GM12892 (cell line): ENCODE measurements around the gene ATP5F1B.
"Not testable (repeated sequence)": the region's sequence is repeated elsewhere in the genome, so short reads cannot be mapped to it uniquely, and the experiment has no call there.

ENCODE experiments used
- DNase-seq: peaks from one replicate; pipeline ENCODE4 v3.0.0; 2011; ENCODE audit not compliant: insufficient read length
- FAIRE-seq: peaks from 2 replicates; lab custom pipeline; 2011; peaks lifted over from hg19 to GRCh38; lab: Jason Lieb, UNC
- POLR2A ChIP-seq: IDR thresholded peaks from 2 replicates; pipeline ENCODE4 v1.6.1; 2011; ENCODE audit warnings: low read depth, low read length, control low read depth
- POLR2AphosphoS5 ChIP-seq: IDR thresholded peaks from 2 replicates; pipeline ENCODE4 v1.6.1; 2011; ENCODE audit warnings: low read depth, low read length, control low read depth
- TAF1 ChIP-seq: IDR thresholded peaks from 2 replicates; pipeline ENCODE4 v1.6.1; 2011; ENCODE audit warnings: low read depth, mild to moderate bottlenecking, control low read depth, low read length, borderline replicate concordance

The ATP5F1B gene

GRCh38 chr12:56671608-56672007 lies 25.8 kb upstream of the ATP5F1B start:
- TF ChIP-seq POLR2AphosphoS5: no peak
- TF ChIP-seq TAF1: no peak
- TF ChIP-seq POLR2A: no peak
- FAIRE-seq (no peak), DNase-seq (no peak)

DNA sequence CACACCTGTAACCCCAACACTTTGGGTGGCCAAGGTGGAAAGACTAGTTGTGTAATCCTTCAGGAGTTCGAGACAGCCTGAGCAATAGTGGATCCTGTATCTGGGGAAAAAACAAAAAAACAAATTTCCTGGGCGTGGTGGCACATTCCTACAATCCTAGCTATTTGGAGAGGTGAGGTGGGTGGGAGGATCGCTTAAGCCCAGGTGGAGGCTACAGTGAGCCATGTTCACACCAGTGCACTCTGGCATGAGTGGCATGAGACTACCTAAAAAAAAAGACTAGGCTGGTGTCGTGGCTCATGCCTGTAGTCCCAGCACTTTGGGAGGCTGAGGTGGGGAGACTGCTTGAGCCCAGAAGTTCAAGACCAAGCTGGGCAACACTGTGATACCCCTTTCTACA lies 25.1 kb upstream of the ATP5F1B start:
- no peak for FAIRE-seq
- TF ChIP-seq POLR2A (no peak), POLR2AphosphoS5 (no peak), TAF1 (no peak)
- DNase-seq: no peak

- DNase-seq (no peak), FAIRE-seq (no peak)
- TF ChIP-seq TAF1: no peak
- no peak for TF ChIP-seq POLR2A
- TF ChIP-seq POLR2AphosphoS5: no peak
Observed at GRCh38 chr12:56668197-56668457, 22.3 kb upstream of the ATP5F1B start.

DNA sequence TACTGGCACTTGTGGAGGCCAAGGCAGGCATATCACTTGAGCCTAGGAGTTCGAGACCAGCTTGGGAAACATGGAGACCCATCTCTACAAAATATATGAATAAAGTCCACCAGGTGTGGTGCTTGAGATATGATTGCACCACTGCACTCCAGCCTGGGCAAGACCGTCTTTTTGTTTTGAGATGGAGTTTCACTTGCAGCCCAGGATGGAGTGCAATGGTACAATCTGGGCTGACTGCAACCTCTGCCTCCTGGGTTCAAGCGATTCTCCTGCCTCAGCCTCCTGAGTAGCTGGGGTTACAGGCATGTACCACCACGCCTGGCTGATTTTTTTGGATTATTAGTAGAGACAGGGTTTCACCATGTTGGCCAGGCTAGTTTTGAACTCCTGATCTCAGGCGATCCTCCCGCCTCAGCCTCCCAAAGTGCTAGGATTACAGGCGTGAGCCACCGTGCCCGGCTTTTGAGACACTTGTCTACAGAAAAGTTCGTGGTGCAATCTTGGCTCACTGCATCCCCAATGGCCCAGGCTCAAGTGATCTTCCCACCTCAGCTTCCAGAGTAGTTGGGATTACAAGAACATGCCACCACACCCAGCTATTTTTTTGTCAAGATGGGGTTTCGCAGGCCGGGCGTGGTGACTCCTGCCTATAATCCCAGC lies 16.3 kb upstream of the ATP5F1B start:
- FAIRE-seq (no peak), DNase-seq (no peak)
- TF ChIP-seq TAF1 (no peak), POLR2AphosphoS5 (peak; percentile 72; the same call in 1 of the 2 replicates), POLR2A (peak; percentile 64)

DNA sequence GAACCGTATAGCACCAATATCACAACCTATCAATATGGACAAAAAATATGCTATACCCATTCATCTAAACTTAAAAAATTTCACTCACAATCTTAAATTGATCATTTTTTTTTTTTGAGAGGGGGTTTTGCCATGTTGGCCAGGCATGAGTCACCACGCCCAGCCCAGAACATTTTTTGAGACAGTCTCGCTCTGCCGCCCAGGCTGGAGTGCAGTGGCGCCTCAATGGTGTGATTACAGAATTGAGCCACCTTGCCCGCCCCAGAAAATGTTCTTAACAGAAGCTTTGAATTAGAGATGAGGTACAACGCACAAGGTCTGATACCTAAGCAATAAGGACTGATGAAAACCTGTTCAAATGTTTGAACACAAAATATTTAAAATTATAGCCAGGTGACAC lies 15.8 kb upstream of the ATP5F1B start:
- no peak for TF ChIP-seq TAF1
- TF ChIP-seq POLR2A: no peak
- TF ChIP-seq POLR2AphosphoS5: no peak
- FAIRE-seq (no peak), DNase-seq (no peak)

DNA sequence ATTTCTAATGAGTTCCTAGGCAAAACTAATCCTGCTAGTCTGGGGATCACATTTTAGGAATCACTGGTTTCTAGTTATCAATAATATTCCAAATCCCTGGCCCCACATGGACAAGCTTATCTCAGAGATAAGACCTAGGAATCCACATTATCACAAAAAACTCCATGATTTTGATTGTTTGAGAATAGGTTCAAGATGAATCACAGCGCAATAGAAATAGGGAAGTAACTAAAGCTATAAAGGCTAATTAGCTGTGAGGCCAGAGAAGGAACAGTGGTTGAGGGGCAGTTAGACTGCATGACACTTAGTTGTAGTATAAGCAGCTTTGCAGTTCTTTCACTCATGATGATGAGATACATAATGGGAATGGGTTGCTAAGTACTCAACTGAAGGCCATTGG lies 13.1 kb upstream of the ATP5F1B start:
- FAIRE-seq (peak; percentile 46), DNase-seq (no peak)
- TF ChIP-seq POLR2AphosphoS5 (no peak), POLR2A (no peak), TAF1 (no peak)

DNA sequence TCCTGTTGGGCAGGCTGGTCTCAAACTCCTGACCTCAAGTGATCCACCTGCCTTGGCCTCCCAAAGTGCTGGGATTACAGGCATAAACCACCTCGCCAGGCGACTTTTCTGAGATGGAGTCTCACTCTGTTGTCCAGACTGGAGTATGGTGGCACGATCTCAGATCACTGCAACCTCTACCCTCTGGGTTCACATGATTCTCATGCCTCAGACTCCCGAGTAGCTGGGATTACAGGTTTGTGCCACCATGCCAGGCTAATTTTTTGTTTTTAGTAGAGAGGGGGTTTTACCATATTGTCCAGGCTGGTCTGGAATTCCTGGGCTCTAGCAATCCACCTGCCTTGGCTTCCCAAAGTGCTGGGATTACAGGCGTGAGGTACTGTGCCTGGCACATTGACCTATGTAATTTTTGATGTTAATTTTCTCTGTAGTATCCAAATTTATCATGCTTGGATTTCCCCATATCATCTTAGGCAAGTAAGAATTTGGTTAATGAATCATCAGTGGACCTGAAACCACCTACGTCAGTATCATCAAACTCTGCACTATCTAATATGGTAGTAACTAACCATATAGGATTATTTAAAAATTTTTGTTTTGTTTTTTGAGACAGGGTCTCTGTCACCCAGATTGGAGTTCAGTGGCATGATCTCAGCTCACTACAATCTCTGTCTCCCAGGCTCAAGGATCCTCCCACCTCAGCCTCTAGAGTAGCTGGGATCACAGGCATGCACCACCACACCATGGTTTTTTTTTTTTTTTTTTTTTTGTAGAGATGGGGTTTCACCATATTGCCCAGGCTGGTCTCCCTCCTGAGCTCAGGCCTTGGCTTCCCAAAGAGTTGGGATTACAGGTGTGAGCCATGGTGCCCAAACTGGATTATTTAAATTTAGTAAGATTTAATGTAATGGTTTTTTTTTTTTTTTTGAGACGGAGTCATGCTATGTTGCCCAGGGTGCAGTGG lies 11.9 kb upstream of the ATP5F1B start:
- FAIRE-seq: no peak
- no peak for TF ChIP-seq POLR2AphosphoS5
- no peak for TF ChIP-seq POLR2A
- no peak for TF ChIP-seq TAF1
- DNase-seq: no peak

DNA sequence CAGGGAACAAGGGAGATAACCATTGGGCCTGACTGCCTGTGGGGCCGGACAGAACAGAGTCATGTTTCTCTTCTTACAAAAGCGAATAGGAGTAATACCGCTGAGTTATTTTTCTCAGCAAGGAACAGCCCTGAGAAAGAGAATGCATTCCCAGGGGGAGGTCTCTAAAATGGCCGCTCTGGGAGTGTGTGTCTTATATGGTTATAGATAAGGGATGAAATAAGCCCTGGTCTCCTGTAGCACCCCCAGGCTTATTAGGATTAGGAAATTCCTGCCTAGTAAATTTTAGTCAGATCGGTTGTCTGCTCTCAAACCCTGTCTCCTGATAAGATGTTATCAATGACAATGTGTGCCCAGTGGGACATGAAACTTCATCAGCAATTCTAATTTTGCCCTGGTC lies 8.0 kb upstream of the ATP5F1B start:
- FAIRE-seq, DNase-seq: not testable (repeated sequence)

- not testable (repeated sequence) for FAIRE-seq, DNase-seq
Observed at GRCh38 chr12:56648023-56648422, 2.2 kb upstream of the ATP5F1B start.

GRCh38 chr12:56645201-56645716 lies 525 bp downstream of the ATP5F1B start:
- no peak for TF ChIP-seq POLR2A
- peak; percentile 30; the same call in 1 of the 2 replicates for TF ChIP-seq TAF1
- FAIRE-seq (no peak), DNase-seq (no peak)

GRCh38 chr12:56644654-56645053 lies 1.1 kb downstream of the ATP5F1B start:
- no peak for TF ChIP-seq POLR2A
- no peak for TF ChIP-seq TAF1
- no peak for TF ChIP-seq POLR2AphosphoS5
- DNase-seq (no peak), FAIRE-seq (no peak)

GRCh38 chr12:56641219-56641618 lies 4.6 kb downstream of the ATP5F1B start:
- no peak for DNase-seq
- FAIRE-seq: no peak
- no peak for TF ChIP-seq POLR2A
- TF ChIP-seq TAF1: no peak
- TF ChIP-seq POLR2AphosphoS5: no peak
